HEK293T (cell line): ENCODE measurements around the gene MKRN2.

Experiments used
- ARNT ChIP-seq: fragments of 450-650 bp; IDR thresholded peaks from 2 replicates; pipeline ENCODE4 v1.6.1; 2017; ENCODE audit warnings: mild to moderate bottlenecking
- BHLHE40 ChIP-seq: fragments of 450-650 bp; IDR thresholded peaks from 2 replicates; pipeline ENCODE4 v1.6.1; 2016; ENCODE audit warnings: mild to moderate bottlenecking, moderate library complexity, borderline replicate concordance
- CTBP1 ChIP-seq: fragments of 450-650 bp; IDR thresholded peaks from 2 replicates; pipeline ENCODE4 v1.6.1; 2016; ENCODE audit warnings: borderline replicate concordance
- ELF4 ChIP-seq: fragments of 450-650 bp; IDR thresholded peaks from 2 replicates; pipeline ENCODE4 v1.6.1; 2017; ENCODE audit warnings: antibody characterized with exemption
- FOXA1 ChIP-seq: fragments of 450-650 bp; IDR thresholded peaks from 2 replicates; pipeline ENCODE4 v1.6.1; 2016; ENCODE audit warnings: mild to moderate bottlenecking
- FOXM1 ChIP-seq: fragments of 450-650 bp; IDR thresholded peaks from 2 replicates; pipeline ENCODE4 v1.6.1; 2017; ENCODE audit warnings: mild to moderate bottlenecking, borderline replicate concordance
- HDGF ChIP-seq: fragments of 450-650 bp; IDR thresholded peaks from 2 replicates; pipeline ENCODE4 v1.6.1; 2017; ENCODE audit warnings: antibody characterized with exemption, borderline replicate concordance
- L3MBTL2 ChIP-seq: fragments of 450-650 bp; conservative IDR thresholded peaks from 2 replicates; pipeline ENCODE4 v1.6.1; 2016; ENCODE audit warnings: mild to moderate bottlenecking
- LEF1 ChIP-seq: fragments of 450-650 bp; IDR thresholded peaks from 2 replicates; pipeline ENCODE4 v1.6.1; 2017; ENCODE audit warnings: mild to moderate bottlenecking, borderline replicate concordance
- NFRKB ChIP-seq: fragments of 450-650 bp; IDR thresholded peaks from 2 replicates; pipeline ENCODE4 v1.6.1; 2016; ENCODE audit warnings: mild to moderate bottlenecking, moderate library complexity
- PKNOX1 ChIP-seq: fragments of 450-650 bp; IDR thresholded peaks from 2 replicates; pipeline ENCODE4 v1.6.1; 2016
- SP1 ChIP-seq: fragments of 450-650 bp; IDR thresholded peaks from 2 replicates; pipeline ENCODE4 v1.6.1; 2017
- SUZ12 ChIP-seq: fragments of 450-650 bp; IDR thresholded peaks from 2 replicates; pipeline ENCODE4 v1.6.1; 2016; ENCODE audit warnings: mild to moderate bottlenecking

GRCh38 chr3:12598890-12599289, 42.0 kb downstream of the MKRN2 start:
- TF ChIP-seq BHLHE40 (no peak), ELF4 (no peak), PKNOX1 (no peak), SP1 (no peak), SUZ12 (no peak), HDGF (no peak), FOXM1 (no peak), ARNT (no peak), NFRKB (no peak), LEF1 (no peak), CTBP1 (no peak), FOXA1 (no peak), L3MBTL2 (no peak)
